Measurements from ENCODE around the gene NOC3L.

Gene NOC3L

DNA sequence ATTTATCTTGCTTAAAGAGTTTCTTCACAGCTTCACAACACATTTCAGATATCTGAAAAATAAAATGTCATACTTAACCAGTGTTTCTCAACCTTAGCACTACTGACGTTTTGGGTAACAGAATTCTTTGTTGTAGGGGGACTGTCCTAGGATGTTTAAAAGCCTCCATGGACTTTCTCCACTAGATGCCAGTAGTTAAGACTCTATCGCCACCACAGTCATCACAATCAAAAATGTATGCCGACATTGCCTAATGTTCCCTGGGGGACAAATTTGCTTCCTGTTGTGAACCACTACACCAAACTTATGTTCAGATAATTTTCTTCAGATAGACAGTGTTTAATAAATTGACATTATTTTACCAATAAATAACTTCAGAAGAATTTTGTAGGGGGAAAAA is 13.4 kb downstream of the NOC3L start:
- ChIA-PET CTCF (interaction anchor here (0.6 to 1.1 kb wide), 2 partner anchors 19 to 95 kb away, joined by 3 read pairs; no protein-coding TSS in a partner anchor), POLR2A (no interaction called here)
- TF ChIP-seq FOXM1 (IDR thresholded peaks at IDR 0.05; ENCODE audit: borderline replicate concordance) (no peak), TARDBP (IDR thresholded peaks at IDR 0.05) (no peak), NFRKB (IDR thresholded peaks at IDR 0.05) (no peak), SUZ12 (IDR thresholded peaks at IDR 0.05) (no peak), HDGF (IDR thresholded peaks at IDR 0.05; ENCODE audit: borderline replicate concordance) (no peak), CTBP1 (IDR thresholded peaks at IDR 0.05; ENCODE audit: borderline replicate concordance) (no peak)
- no peak for DNase-seq (ENCODE audit: extremely low spot score)

DNA sequence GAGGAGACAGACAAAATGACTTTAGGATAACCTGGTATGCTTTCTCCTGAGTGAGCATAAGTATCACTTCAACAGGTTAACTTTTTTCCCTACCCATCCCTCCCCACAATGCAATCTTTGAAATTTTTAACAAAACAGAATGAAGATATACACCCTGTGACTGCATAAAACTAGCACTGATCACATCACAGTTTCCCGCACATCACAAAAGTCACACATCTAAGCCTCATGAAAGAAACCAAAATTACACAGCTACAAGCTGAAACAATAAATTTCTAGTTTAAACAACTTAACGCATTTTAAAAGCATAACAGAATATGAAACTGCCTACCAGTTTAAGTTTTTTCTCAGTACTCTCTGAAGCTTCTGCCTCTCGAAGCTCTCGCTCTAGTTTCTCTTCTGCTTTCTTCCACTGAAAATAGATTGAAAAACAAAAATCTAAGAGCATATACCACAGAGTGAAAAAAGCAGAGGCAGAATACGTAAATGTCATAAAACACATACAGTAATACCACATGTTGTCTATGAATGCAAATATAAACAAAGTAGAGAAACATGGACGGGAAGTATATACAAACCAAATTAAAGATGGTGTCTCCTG is 18.1 kb downstream of the NOC3L start:
- no peak for DNase-seq (ENCODE audit: extremely low spot score)
- TF ChIP-seq BHLHE40 (IDR thresholded peaks at IDR 0.05; ENCODE audit: borderline replicate concordance) (no peak), ZNF384 (IDR thresholded peaks at IDR 0.05) (no peak), CTBP1 (IDR thresholded peaks at IDR 0.05; ENCODE audit: borderline replicate concordance) (no peak), ELF4 (IDR thresholded peaks at IDR 0.05) (no peak), FOXK2 (IDR thresholded peaks at IDR 0.05) (no peak), FOXM1 (IDR thresholded peaks at IDR 0.05; ENCODE audit: borderline replicate concordance) (no peak), TARDBP (IDR thresholded peaks at IDR 0.05) (no peak), L3MBTL2 (conservative IDR thresholded peaks at IDR 0.05) (no peak), HDGF (IDR thresholded peaks at IDR 0.05; ENCODE audit: borderline replicate concordance) (no peak), FOXA1 (IDR thresholded peaks at IDR 0.05) (no peak), SUZ12 (IDR thresholded peaks at IDR 0.05) (no peak), SP1 (IDR thresholded peaks at IDR 0.05) (no peak), LEF1 (IDR thresholded peaks at IDR 0.05; ENCODE audit: borderline replicate concordance) (no peak), NFRKB (IDR thresholded peaks at IDR 0.05) (no peak), ARNT (IDR thresholded peaks at IDR 0.05) (no peak)
- TF ChIP-seq, protein P1, sequence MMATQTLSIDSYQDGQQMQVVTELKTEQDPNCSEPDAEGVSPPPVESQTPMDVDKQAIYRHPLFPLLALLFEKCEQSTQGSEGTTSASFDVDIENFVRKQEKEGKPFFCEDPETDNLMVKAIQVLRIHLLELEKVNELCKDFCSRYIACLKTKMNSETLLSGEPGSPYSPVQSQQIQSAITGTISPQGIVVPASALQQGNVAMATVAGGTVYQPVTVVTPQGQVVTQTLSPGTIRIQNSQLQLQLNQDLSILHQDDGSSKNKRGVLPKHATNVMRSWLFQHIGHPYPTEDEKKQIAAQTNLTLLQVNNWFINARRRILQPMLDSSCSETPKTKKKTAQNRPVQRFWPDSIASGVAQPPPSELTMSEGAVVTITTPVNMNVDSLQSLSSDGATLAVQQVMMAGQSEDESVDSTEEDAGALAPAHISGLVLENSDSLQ (IDR thresholded peaks at IDR 0.05), result no peak
- CTCF ChIA-PET, result no interaction called here
- POLR2A ChIA-PET, result no interaction called here

GRCh38 chr10:94343151-94343550 is 19.6 kb downstream of the NOC3L start:
- POLR2A ChIA-PET, result no interaction called here
- no peak for DNase-seq (ENCODE audit: extremely low spot score)
- CTCF ChIA-PET, result interaction anchor here (0.6 to 1.2 kb wide), 2 partner anchors 10 to 166 kb away, joined by 3 read pairs; no protein-coding TSS in a partner anchor
- TF ChIP-seq L3MBTL2 (conservative IDR thresholded peaks at IDR 0.05), result no peak
- TF ChIP-seq FOXM1 (IDR thresholded peaks at IDR 0.05; ENCODE audit: borderline replicate concordance), result no peak
- no peak for TF ChIP-seq BHLHE40 (IDR thresholded peaks at IDR 0.05; ENCODE audit: borderline replicate concordance)
- no peak for TF ChIP-seq TARDBP (IDR thresholded peaks at IDR 0.05)
- no peak for TF ChIP-seq FOXA1 (IDR thresholded peaks at IDR 0.05)
- TF ChIP-seq SUZ12 (IDR thresholded peaks at IDR 0.05), result no peak

- POLR2A ChIA-PET, result no interaction called here
- TF ChIP-seq CTBP1 (IDR thresholded peaks at IDR 0.05; ENCODE audit: borderline replicate concordance) (no peak), ARNT (IDR thresholded peaks at IDR 0.05) (no peak), BHLHE40 (IDR thresholded peaks at IDR 0.05; ENCODE audit: borderline replicate concordance) (no peak), ELF4 (IDR thresholded peaks at IDR 0.05) (no peak), FOXA1 (IDR thresholded peaks at IDR 0.05) (no peak), L3MBTL2 (conservative IDR thresholded peaks at IDR 0.05) (no peak), LEF1 (IDR thresholded peaks at IDR 0.05; ENCODE audit: borderline replicate concordance) (no peak), NFRKB (IDR thresholded peaks at IDR 0.05) (no peak), SUZ12 (IDR thresholded peaks at IDR 0.05) (no peak), TARDBP (IDR thresholded peaks at IDR 0.05) (no peak), ZNF384 (IDR thresholded peaks at IDR 0.05) (no peak), SP1 (IDR thresholded peaks at IDR 0.05) (no peak), FOXM1 (IDR thresholded peaks at IDR 0.05; ENCODE audit: borderline replicate concordance) (no peak), FOXK2 (IDR thresholded peaks at IDR 0.05) (no peak)
- TF ChIP-seq, protein P1 (IDR thresholded peaks at IDR 0.05), result no peak
- CTCF ChIA-PET, result interaction anchor here (3.8 kb wide), 1 partner anchor 14 kb away, joined by 20 read pairs; no protein-coding TSS in a partner anchor
- DNase-seq (ENCODE audit: extremely low spot score), result no peak
Measured at GRCh38 chr10:94334857-94335256, 27.9 kb downstream of the NOC3L start.

DNA sequence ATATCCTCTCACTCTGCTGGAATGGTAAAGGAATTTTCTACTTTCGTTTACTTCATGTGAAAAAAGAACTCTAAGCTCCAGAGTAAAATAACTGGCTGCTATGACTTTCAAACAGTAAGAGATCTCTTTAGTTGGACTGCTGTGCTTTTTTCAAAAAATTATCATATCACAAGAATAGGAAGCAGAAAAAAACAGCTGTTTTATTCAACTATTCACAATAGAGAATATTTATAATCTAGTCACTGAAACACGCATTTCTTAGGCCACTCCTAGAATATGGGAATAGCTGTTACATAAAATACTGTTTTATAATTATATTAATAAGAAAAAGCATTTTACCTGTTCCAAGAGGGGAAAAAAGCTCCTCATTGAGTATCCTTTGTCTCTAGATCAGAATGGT is 29.7 kb downstream of the NOC3L start:
- no peak for DNase-seq (ENCODE audit: extremely low spot score)
- CTCF ChIA-PET, result interaction anchor here (0.7 to 3.8 kb wide), 3 partner anchors 10 to 29 kb away, joined by 3 to 20 read pairs (median 4); partner anchors contain the start of gene NOC3L
- POLR2A ChIA-PET, result no interaction called here
- TF ChIP-seq NFRKB (IDR thresholded peaks at IDR 0.05) (no peak), SUZ12 (IDR thresholded peaks at IDR 0.05) (no peak), LEF1 (IDR thresholded peaks at IDR 0.05; ENCODE audit: borderline replicate concordance) (no peak), FOXM1 (IDR thresholded peaks at IDR 0.05; ENCODE audit: borderline replicate concordance) (no peak), ARNT (IDR thresholded peaks at IDR 0.05) (no peak), HDGF (IDR thresholded peaks at IDR 0.05; ENCODE audit: borderline replicate concordance) (no peak)
- TF ChIP-seq, protein P1 (IDR thresholded peaks at IDR 0.05), result no peak

- ChIA-PET CTCF (no interaction called here), POLR2A (no interaction called here)
- TF ChIP-seq ZNF384 (IDR thresholded peaks at IDR 0.05) (no peak), HDGF (IDR thresholded peaks at IDR 0.05; ENCODE audit: borderline replicate concordance) (no peak), L3MBTL2 (conservative IDR thresholded peaks at IDR 0.05) (no peak), FOXM1 (IDR thresholded peaks at IDR 0.05; ENCODE audit: borderline replicate concordance) (no peak), NFRKB (IDR thresholded peaks at IDR 0.05) (no peak), CTBP1 (IDR thresholded peaks at IDR 0.05; ENCODE audit: borderline replicate concordance) (no peak), BHLHE40 (IDR thresholded peaks at IDR 0.05; ENCODE audit: borderline replicate concordance) (no peak), FOXA1 (IDR thresholded peaks at IDR 0.05) (no peak), LEF1 (IDR thresholded peaks at IDR 0.05; ENCODE audit: borderline replicate concordance) (no peak), ELF4 (IDR thresholded peaks at IDR 0.05) (no peak), FOXK2 (IDR thresholded peaks at IDR 0.05) (no peak), TARDBP (IDR thresholded peaks at IDR 0.05) (no peak), SP1 (IDR thresholded peaks at IDR 0.05) (no peak), SUZ12 (IDR thresholded peaks at IDR 0.05) (no peak), ARNT (IDR thresholded peaks at IDR 0.05) (no peak)
- TF ChIP-seq, protein P1 (IDR thresholded peaks at IDR 0.05), result no peak
- DNase-seq (ENCODE audit: extremely low spot score), result no peak
Measured at GRCh38 chr10:94328613-94329012, 34.1 kb downstream of the NOC3L start.
